Thyroid gland (tissue), 4 donors: ENCODE data around the gene C10orf105.

ENCODE experiments used
- POLR2A ChIP-seq, 2 donors: fragments of 450-650 bp; IDR thresholded peaks; one replicate each; pipeline ENCODE4 v1.6.1; 2017; ENCODE audit warnings: antibody characterized with exemption in 2 of 2, mild to moderate bottlenecking in 2 of 2, moderate library complexity in 1 of 2
- TF ChIP-seq, protein P1 (sequence below), 6 experiments: fragments of 200-600 bp in 3 of 6; fragments of 450-650 bp in 3 of 6; sonication (generic) in 3 of 6; IDR thresholded peaks; one replicate each; pipeline ENCODE4 v1.5.1; 2016 to 2019; ENCODE audit warnings: antibody characterized with exemption in 6 of 6, mild to moderate bottlenecking in 2 of 6, inconsistent platforms in 1 of 6, moderate library complexity in 1 of 6

- TF ChIP-seq, protein P1, sequence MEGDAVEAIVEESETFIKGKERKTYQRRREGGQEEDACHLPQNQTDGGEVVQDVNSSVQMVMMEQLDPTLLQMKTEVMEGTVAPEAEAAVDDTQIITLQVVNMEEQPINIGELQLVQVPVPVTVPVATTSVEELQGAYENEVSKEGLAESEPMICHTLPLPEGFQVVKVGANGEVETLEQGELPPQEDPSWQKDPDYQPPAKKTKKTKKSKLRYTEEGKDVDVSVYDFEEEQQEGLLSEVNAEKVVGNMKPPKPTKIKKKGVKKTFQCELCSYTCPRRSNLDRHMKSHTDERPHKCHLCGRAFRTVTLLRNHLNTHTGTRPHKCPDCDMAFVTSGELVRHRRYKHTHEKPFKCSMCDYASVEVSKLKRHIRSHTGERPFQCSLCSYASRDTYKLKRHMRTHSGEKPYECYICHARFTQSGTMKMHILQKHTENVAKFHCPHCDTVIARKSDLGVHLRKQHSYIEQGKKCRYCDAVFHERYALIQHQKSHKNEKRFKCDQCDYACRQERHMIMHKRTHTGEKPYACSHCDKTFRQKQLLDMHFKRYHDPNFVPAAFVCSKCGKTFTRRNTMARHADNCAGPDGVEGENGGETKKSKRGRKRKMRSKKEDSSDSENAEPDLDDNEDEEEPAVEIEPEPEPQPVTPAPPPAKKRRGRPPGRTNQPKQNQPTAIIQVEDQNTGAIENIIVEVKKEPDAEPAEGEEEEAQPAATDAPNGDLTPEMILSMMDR (IDR thresholded peaks at IDR 0.05): peak in 1 of 6 experiments; percentile 8
- no peak for TF ChIP-seq POLR2A (IDR thresholded peaks at IDR 0.05)
Observed at GRCh38 chr10:71740069-71740653, 20.6 kb upstream of the C10orf105 start.
